NCI-H2029 (cell line): Measurements from ENCODE around the gene VAT1.
"Not testable (repeated sequence)": the region's sequence is repeated elsewhere in the genome, so short reads cannot be mapped to it uniquely, and the experiment has no call there.

Source experiments
- DNase-seq: peaks from one replicate; lab custom pipeline; 2025; lab: John Stamatoyannopoulos, UW

The VAT1 gene

DNA sequence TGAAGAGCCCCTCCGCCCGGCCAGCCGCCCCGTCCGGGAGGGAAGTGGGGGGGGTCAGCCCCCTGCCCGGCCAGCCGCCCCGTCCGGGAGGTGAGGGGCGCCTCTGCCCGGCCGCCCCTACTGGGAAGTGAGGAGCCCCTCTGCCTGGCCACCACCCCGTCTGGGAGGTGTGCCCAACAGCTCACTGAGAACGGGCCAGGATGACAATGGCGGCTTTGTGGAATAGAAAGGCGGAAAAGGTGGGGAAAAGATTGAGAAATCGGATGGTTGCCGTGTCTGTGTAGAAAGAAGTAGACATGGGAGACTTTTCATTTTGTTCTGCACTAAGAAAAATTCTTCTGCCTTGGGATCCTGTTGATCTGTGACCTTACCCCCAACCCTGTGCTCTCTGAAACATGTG is 48.9 kb downstream of the VAT1 start:
- not testable (repeated sequence) for DNase-seq

GRCh38 chr17:42971589-42971988 is 50.6 kb downstream of the VAT1 start:
- no peak for DNase-seq

- DNase-seq: no peak
These were observed 53.1 kb downstream of the VAT1 start for GRCh38 chr17:42969001-42969581.

DNA sequence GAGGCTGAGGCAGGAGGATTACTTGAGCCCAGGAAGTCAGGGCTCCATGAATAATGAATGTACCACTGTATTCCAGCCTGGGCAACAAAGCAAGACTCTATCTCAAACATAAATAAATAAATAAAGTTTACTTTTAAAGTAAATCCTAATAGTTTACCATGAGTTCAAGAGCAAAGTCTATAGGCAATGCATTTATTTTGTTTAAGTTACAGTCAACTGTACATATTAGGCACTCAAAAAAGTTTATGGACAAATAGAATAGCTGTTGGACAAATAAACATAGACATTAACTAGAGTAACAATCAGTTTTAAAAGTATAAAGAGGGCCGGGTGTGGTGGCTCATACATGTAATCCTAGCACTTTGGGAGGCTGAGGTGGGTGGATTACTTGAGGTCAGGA is 54.3 kb downstream of the VAT1 start:
- no peak for DNase-seq
